Subcutaneous adipose tissue (tissue), 4 donors: ENCODE results near the gene RPL38. TPM values are rescaled to one million over a fixed set of nuclear protein-coding genes. Genes with fewer than 3 reads are reported as not detected.

ENCODE experiments used
- total RNA-seq, 4 donors: library from RNA; depleted of rRNA; stranded (reverse); fragments of >200 nt; gene quantifications; one replicate each; pipeline ENCODE4 v1.1.0, GENCODE V29; 2016
- TF ChIP-seq, protein P1 (sequence below): fragments of 450-650 bp; IDR thresholded peaks from one replicate; pipeline ENCODE4 v1.5.1; 2016; ENCODE audit warnings: low read depth, mild to moderate bottlenecking, control low read depth, antibody characterized with exemption, moderate library complexity

RPL38 gene
- total RNA-seq, 4 donors from 2014 or later, result 410 to 881 (median 581) TPM

DNA sequence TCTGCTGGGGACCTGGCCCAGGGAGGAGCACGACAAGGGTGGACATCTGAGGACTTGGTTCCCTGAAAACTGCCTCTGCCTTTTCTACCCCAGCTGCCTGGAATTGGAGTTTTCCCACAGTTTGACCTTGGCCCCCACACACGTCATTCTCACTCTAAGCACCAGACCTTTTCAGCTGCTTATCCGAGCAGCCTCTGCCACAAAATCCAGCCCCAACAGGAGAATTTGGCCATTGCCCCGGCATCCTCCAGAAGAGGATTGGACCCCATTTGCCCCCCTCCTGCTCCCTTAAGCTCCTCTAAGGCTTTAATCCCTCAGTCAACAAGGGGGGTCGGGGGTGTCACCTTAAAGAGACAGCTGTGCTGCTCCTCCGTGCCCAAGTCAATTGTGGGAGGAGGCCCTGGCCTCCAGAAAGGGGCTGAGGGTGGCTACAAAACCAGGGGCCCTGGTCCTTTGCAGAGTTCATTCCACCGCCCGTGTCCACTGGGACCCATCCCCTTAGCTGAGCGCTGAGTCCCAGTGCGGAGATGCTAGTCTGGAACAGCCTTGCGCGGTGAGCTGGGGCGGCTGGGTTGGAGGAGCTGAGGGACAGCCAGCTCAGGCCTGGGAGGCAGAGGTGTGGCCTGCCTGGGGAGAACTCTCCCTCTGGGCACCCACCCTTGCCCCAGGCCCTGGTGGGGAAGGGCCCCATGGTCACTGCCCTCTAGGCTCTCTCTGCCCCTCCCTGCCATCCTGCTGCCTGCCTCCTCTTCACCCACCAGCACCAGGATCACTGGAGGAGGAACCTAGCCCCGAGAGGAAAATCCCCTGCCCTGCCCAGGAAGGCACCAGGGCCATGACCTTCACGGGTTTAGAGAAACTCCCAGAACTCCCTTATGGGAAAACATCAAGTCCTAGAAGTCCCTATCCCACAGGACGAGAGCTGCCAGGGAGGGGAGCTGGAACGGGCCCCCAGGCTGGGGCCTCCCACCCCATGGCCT is 28.7 kb downstream of the RPL38 start:
- TF ChIP-seq, protein P1, sequence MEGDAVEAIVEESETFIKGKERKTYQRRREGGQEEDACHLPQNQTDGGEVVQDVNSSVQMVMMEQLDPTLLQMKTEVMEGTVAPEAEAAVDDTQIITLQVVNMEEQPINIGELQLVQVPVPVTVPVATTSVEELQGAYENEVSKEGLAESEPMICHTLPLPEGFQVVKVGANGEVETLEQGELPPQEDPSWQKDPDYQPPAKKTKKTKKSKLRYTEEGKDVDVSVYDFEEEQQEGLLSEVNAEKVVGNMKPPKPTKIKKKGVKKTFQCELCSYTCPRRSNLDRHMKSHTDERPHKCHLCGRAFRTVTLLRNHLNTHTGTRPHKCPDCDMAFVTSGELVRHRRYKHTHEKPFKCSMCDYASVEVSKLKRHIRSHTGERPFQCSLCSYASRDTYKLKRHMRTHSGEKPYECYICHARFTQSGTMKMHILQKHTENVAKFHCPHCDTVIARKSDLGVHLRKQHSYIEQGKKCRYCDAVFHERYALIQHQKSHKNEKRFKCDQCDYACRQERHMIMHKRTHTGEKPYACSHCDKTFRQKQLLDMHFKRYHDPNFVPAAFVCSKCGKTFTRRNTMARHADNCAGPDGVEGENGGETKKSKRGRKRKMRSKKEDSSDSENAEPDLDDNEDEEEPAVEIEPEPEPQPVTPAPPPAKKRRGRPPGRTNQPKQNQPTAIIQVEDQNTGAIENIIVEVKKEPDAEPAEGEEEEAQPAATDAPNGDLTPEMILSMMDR, result no peak

DNA sequence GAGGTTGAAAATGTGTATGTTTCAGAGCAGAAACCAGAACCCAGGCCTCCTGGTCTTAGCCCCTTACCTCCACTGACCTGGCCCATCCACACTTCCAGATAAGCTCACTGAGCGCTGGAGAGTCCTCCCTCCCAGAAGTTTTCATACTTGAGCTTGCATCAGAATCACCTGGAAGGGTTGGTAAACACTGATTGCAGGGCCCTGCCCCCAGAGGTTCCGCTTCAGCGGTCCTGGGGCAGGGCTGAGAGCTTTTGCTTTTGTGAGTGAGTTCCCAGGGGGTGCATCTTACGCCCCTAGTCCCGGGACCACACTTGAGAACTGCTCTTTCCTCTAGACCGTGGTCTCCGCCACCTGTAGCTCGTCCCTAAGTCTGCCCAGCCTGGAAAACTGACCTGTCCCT is 30.5 kb downstream of the RPL38 start:
- TF ChIP-seq, protein P1, result no peak

DNA sequence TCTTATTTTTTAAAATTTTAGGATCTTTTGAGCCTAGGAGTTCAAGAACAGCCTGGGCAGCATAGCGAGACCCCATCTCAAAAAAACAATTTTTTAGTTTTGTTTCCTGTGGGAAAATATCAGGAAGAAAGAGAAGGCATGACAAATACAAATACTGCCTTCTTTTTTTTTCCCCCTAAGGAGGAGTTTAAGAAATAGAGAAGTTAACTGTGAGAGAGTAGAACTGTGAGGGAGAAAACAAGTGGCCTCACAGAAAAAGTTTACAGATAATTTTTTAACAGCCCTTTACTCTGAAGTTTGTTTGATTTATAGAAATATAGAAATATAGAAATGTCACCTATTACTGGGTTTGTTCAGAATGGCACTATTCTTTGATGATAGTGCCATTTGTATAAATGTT is 31.0 kb downstream of the RPL38 start:
- TF ChIP-seq, protein P1, result no peak

DNA sequence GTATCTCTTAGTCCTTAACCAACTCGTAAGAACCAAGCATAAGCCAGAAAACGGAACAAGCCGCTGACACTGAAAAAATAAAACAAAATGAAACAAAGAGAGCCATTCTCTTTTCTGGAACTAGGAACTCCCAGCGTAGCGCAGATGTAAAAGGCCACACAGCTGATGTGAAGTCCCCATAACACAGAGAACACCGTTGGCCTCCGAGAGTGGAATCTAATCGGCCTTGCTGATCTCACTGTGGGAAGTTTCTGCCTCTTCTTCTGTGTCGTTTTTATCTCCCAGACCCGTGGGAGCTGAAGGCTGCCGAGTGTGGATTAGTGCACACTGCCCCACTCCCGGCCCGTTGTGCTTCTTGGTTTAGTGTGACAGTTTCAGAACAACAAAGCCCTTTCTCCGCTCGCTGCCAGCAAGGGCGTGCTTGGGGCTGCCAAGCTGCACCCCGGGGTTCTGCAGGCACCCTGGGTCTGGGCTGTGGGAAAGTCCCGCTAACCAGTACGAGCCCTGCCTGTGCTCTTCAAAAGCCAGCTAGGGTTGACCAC is 31.6 kb downstream of the RPL38 start:
- TF ChIP-seq, protein P1, result no peak

DNA sequence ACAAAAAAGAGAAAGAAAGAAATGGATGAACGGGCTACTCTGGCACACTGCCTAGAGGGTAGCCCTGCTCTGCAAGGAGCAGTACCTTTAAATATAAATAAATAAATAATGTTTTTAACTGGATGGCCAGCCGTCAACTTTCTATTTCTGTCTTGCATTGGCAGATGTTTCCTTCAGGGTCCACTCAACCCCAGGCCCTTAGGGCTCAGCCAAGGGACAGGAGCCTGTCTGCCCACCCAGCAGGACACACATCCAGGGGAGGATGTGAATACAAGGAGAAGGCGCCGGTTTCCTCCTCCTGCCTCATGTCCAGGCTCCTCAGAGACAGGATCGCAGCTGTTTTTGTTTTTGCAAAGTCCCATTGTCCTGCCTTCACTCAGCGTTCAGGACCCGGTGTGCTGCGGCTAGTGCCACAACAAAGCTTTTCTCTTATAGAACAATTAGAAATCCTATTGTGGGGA is 32.5 kb downstream of the RPL38 start:
- TF ChIP-seq, protein P1, result no peak

DNA sequence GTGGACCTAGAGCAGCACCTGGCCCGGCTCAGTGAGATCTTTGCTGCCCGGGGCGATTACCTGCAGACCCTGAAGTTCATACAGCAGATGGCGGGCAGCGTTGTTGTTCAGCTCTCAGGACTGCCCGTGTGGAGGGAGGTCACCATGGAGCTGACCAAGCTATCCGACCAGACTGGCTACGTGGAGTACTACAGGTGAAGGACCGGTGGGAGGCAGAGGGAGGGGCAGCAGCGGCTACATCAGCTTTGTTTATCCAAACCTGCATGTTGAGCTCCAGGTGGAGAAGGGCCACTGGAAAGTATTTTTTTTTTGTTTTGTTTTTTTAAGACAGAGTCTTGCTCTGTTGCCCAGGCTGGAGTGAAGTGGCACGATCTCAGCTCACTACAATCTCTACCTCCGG is 33.8 kb downstream of the RPL38 start:
- TF ChIP-seq, protein P1, result no peak

DNA sequence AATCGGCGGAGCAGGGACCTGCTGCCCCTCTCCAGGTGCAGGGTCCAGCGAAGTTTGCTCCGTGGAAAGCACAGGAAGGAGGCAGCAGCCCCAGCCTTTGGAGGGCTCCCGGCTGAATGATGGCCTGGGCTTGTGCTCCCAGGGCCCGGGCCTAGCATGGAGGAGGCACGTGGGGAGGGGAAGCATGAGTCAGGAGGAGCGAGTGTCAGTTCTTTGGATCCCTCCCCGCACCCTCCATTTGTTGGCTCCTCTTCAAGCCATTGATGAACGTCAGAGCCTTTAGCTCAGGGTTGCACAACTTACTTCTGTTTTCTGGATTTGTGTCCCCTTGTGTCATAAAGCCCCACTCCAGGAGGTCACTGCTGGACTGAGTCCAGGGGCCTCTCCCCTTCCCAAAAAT is 35.7 kb downstream of the RPL38 start:
- TF ChIP-seq, protein P1, result no peak
